ENCODE measurements around the gene DOCK1. TPM values are rescaled to one million over a fixed set of nuclear protein-coding genes. Genes with fewer than 3 reads are reported as not detected.

Gene DOCK1
- polyA plus RNA-seq, 1 of the 3 experiments (the other 2 are of a cell fraction), result 15.5 TPM

- H3K27ac ChIP-seq (ENCODE audit: low read depth in 2 of 2, low read length in 1 of 2), result no peak overlapping the region
- ChIA-PET POLR2A (no interaction called here), CTCF (no interaction called here)
- no peak for TF ChIP-seq NFIC (IDR thresholded peaks at IDR 0.05; ENCODE audit: borderline replicate concordance)
- no peak for TF ChIP-seq TCF12 (IDR thresholded peaks at IDR 0.05)
- TF ChIP-seq ZBTB33 (IDR thresholded peaks at IDR 0.05; ENCODE audit: borderline replicate concordance, low read depth), result no peak
- no peak for TF ChIP-seq REST (IDR thresholded peaks at IDR 0.05; ENCODE audit: low read depth, low read length)
- no peak for TF ChIP-seq SMC3 (IDR thresholded peaks at IDR 0.05; ENCODE audit: low read depth, low read length)
- no peak for TF ChIP-seq MXI1 (IDR thresholded peaks at IDR 0.05; ENCODE audit: low read depth, low read length)
- no peak for TF ChIP-seq TAF1 (IDR thresholded peaks at IDR 0.05; ENCODE audit: borderline replicate concordance, low read depth, low read length)
- TF ChIP-seq MEF2A (IDR thresholded peaks at IDR 0.05; ENCODE audit: borderline replicate concordance, low read depth), result no peak
- TF ChIP-seq PBX3 (IDR thresholded peaks at IDR 0.05), result no peak
- no peak for TF ChIP-seq FOXM1 (IDR thresholded peaks at IDR 0.05; ENCODE audit: low read depth)
- no peak for TF ChIP-seq JUND (IDR thresholded peaks at IDR 0.05)
- TF ChIP-seq EZH2phosphoT487 (IDR thresholded peaks at IDR 0.05; ENCODE audit: borderline replicate concordance, low read depth), result no peak
- TF ChIP-seq RFX5 (IDR thresholded peaks at IDR 0.05; ENCODE audit: low read length), result no peak
- no peak for TF ChIP-seq YY1 (IDR thresholded peaks at IDR 0.05; ENCODE audit: low read depth)
- TF ChIP-seq POLR2AphosphoS5 (IDR thresholded peaks at IDR 0.05; ENCODE audit: low read depth, low read length), result no peak
- no peak for TF ChIP-seq RCOR1 (IDR thresholded peaks at IDR 0.05; ENCODE audit: low read length)
- TF ChIP-seq USF2 (IDR thresholded peaks at IDR 0.05; ENCODE audit: borderline replicate concordance, low read depth, low read length), result no peak
- no peak for TF ChIP-seq MAX (IDR thresholded peaks at IDR 0.05; ENCODE audit: low read depth)
- H2AFZ ChIP-seq (ENCODE audit: low read depth), result no peak overlapping the region
- no peak overlapping the region for H3K4me2 ChIP-seq
- H3K36me3 ChIP-seq (replicated peaks in 1 of 2; ENCODE audit: control insufficient read depth in 1 of 2, insufficient read depth in 2 of 2, low read length in 1 of 2), result peaks cover 0 to 4% of the 10 kb centered on the region in 2 experiments
- peaks cover 9 to 12% of the 10 kb centered on the region in 2 experiments; a peak in 3 of 4 replicates for H3K4me1 ChIP-seq (ENCODE audit: control insufficient read depth in 1 of 2, insufficient read depth in 2 of 2, low read depth in 1 of 2, low read length in 1 of 2)
- H3K9ac ChIP-seq, result no peak overlapping the region
- no peak overlapping the region for H3K4me3 ChIP-seq (ENCODE audit: low read depth in 2 of 2, low read length in 1 of 2)
- no peaks in the 10 kb centered on the region for H3K9me2 ChIP-seq
- H3K79me2 ChIP-seq (ENCODE audit: insufficient read depth), result peaks cover 93% of the 10 kb centered on the region
- H4K20me1 ChIP-seq (ENCODE audit: insufficient read depth), result peaks cover 50% of the 10 kb centered on the region
- H3F3A ChIP-seq (replicated peaks; ENCODE audit: insufficient read depth), result peaks cover 16% of the 10 kb centered on the region
- WGBS (ENCODE audit: low lambda C conversion rate), result 96% methylated on average over 6 of the region's 6 CpGs
- DNase-seq, result no peak
- no peaks in the 10 kb centered on the region for H3K9me3 ChIP-seq
- H3K27me3 ChIP-seq (ENCODE audit: insufficient read depth), result no peaks in the 10 kb centered on the region
These were observed 34.5 kb downstream of the DOCK1 start for GRCh38 chr10:126939706-126940105.

All from SK-N-SH (cell line).